CD4-positive, alpha-beta T cell (primary cell): ENCODE results near the gene SERGEF. TPM values are rescaled to one million over a fixed set of nuclear protein-coding genes. Genes with fewer than 3 reads are reported as not detected.

ENCODE experiments used
- ATAC-seq: fragments of 200-7000 bp; cut with Tn5 transposase; one replicate; pipeline ENCODE4 v1.10.0; 2022; ENCODE audit warnings: mild to moderate bottlenecking; ENCODE audit not compliant: poor library complexity
- CTCF ChIA-PET: fragments of 350-600 bp; sonication (Branson Sonifier 250); formaldehyde crosslinking; loops from one replicate; lab custom pipeline; 2021; ENCODE audit warnings: antibody characterized with exemption, inconsistent platforms; lab: Charles Lee
- POLR2A ChIA-PET: fragments of 350-600 bp; sonication (Branson Sonifier 250); formaldehyde crosslinking; loops from one replicate; lab custom pipeline; 2021; ENCODE audit warnings: antibody characterized with exemption, inconsistent platforms; lab: Charles Lee
- DNase-seq, 14 experiments: peaks; one replicate each; pipeline ENCODE4 v3.0.0-alpha.2; 2013 to 2020; ENCODE audit warnings: mixed read lengths in 2 of 14
- H3K27ac ChIP-seq, 2 donors: one replicate each; pipeline versions ENCODE4 v1.5.1 to v1.7.0; 2013; ENCODE audit warnings: low read length in 2 of 2, low read depth in 1 of 2, mild to moderate bottlenecking in 1 of 2
- H3K27me3 ChIP-seq, 2 experiments: 1 replicate in 1 of 2; 2 replicates in 1 of 2; pipeline versions ENCODE4 v1.6.1 to v1.7.0; 2013; ENCODE audit warnings: low read length in 2 of 2, control low read depth in 1 of 2, mild to moderate bottlenecking in 1 of 2, moderate library complexity in 1 of 2; ENCODE audit not compliant: insufficient read depth in 2 of 2, control insufficient read depth in 1 of 2
- H3K36me3 ChIP-seq: one replicate; pipeline ENCODE4 v1.6.1; 2013; ENCODE audit warnings: low read length, control low read depth; ENCODE audit not compliant: insufficient read depth
- H3K4me1 ChIP-seq: one replicate; pipeline ENCODE4 v1.6.1; 2013; ENCODE audit warnings: low read length, control low read depth; ENCODE audit not compliant: insufficient read depth
- H3K4me3 ChIP-seq: one replicate; pipeline ENCODE4 v1.5.1; 2013; ENCODE audit warnings: mild to moderate bottlenecking, low read length, moderate library complexity
- H3K9me3 ChIP-seq, 2 experiments: 1 replicate in 1 of 2; 2 replicates in 1 of 2; pipeline versions ENCODE4 v1.6.1 to v1.7.0; 2013; ENCODE audit warnings: low read length in 2 of 2, mild to moderate bottlenecking in 2 of 2, control low read depth in 1 of 2, moderate library complexity in 1 of 2; ENCODE audit not compliant: control insufficient read depth in 1 of 2, insufficient read depth in 1 of 2
- H3K27ac Mint-ChIP-seq: one replicate; pipeline ENCODE4 v1.8.0; 2020; ENCODE audit warnings: mixed read lengths
- H3K27me3 Mint-ChIP-seq: one replicate; pipeline ENCODE4 v1.8.0; 2021; ENCODE audit warnings: mixed read lengths
- H3K36me3 Mint-ChIP-seq: one replicate; pipeline ENCODE4 v1.8.0; 2021; ENCODE audit warnings: low read depth, mixed read lengths
- H3K4me1 Mint-ChIP-seq: one replicate; pipeline ENCODE4 v1.8.0; 2021; ENCODE audit warnings: low read depth, mixed read lengths
- H3K4me3 Mint-ChIP-seq: one replicate; pipeline ENCODE4 v1.8.0; 2020; ENCODE audit warnings: mild to moderate bottlenecking, mixed read lengths
- H3K9me3 Mint-ChIP-seq: one replicate; pipeline ENCODE4 v1.8.0; 2020; ENCODE audit warnings: mixed read lengths
- intact Hi-C, 2 experiments: fragments of 100-400 bp; cut with DNase I in 1 of 2; cut with micrococcal nuclease in 1 of 2; formaldehyde crosslinking; loops; one replicate each; pipeline versions ENCODE4 v1.15.1 to v1.9.0; 2023 to 2025; cut with DNase I, micrococcal nuclease
- total RNA-seq, 174 experiments: library from RNA in 2 of 174; stranded (reverse) in 2 of 174; gene quantifications; one replicate each; pipeline ENCODE4 v1.2.3 and lab custom pipeline; 2021 to 2026
- TF ChIP-seq, protein P1 (sequence below): fragments of 200-600 bp; IDR thresholded peaks from one replicate; pipeline ENCODE4 v1.8.0; 2022; ENCODE audit warnings: antibody characterized with exemption, mild to moderate bottlenecking

The SERGEF gene
- total RNA-seq, 2 experiments from 2014 or later, result 35.2 to 37.1 TPM

DNA sequence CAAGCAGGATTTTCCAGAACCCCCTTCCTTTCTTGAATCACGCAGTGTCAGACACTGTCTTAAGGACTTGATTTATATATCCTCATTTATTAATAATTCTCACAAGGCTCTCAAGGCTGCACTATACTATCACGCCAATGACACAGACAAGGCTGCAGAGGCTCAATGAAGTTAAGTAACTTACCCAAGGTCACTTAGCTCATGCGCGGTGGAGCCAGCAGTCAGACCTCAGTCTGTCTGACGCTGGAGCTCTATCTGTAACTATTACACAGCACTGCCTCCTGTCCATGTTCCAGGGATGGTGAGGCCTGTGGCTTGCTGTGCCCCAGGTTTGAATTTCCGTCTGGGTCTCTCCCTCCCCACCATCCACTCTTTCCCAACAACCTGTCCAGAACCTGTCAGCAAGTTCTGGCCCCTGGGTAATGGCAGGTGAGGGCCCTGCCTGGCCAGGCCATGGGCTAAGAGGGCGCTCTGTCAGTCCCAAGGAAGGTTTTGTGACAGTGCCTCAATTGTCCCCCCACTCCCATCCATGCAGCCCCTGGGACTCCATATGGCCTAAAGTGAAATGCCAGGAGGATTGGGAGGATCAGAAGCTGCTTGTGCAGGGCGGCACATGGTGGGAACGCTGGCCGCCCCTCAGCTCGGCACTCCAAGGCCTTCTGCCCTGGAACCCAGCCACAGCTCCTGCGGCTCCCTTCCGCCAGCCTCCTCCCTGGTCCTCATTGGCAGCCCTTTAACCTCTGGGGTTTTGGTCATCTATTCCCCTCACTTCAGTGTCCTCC is 269.6 kb downstream of the SERGEF start:
- peaks cover 0 to 15% of the 10 kb centered on the region in 2 experiments for H3K9me3 ChIP-seq
- H3K27me3 ChIP-seq, result peaks cover 14 to 15% of the 10 kb centered on the region in 2 experiments
- intact Hi-C loops, result no loop called here
- Mint-ChIP-seq H3K27ac (no peak overlapping the region), H3K9me3 (no peaks in the 10 kb centered on the region), H3K36me3 (no peaks in the 10 kb centered on the region), H3K27me3 (peaks cover 43% of the 10 kb centered on the region), H3K4me1 (no peaks in the 10 kb centered on the region), H3K4me3 (no peak overlapping the region)
- no peak overlapping the region for H3K4me3 ChIP-seq
- no peak for ATAC-seq
- DNase-seq, result no peak
- ChIA-PET POLR2A (no interaction called here), CTCF (no interaction called here)
- H3K27ac ChIP-seq, result no peak overlapping the region
- H3K4me1 ChIP-seq, result no peaks in the 10 kb centered on the region
- TF ChIP-seq, protein P1, sequence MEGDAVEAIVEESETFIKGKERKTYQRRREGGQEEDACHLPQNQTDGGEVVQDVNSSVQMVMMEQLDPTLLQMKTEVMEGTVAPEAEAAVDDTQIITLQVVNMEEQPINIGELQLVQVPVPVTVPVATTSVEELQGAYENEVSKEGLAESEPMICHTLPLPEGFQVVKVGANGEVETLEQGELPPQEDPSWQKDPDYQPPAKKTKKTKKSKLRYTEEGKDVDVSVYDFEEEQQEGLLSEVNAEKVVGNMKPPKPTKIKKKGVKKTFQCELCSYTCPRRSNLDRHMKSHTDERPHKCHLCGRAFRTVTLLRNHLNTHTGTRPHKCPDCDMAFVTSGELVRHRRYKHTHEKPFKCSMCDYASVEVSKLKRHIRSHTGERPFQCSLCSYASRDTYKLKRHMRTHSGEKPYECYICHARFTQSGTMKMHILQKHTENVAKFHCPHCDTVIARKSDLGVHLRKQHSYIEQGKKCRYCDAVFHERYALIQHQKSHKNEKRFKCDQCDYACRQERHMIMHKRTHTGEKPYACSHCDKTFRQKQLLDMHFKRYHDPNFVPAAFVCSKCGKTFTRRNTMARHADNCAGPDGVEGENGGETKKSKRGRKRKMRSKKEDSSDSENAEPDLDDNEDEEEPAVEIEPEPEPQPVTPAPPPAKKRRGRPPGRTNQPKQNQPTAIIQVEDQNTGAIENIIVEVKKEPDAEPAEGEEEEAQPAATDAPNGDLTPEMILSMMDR, result no peak
- H3K36me3 ChIP-seq, result no peaks in the 10 kb centered on the region

- intact Hi-C loops, result no loop called here
- no peak for ATAC-seq
- H3K27me3 Mint-ChIP-seq, result peaks cover 47% of the 10 kb centered on the region
- H3K9me3 ChIP-seq, result peaks cover 0 to 21% of the 10 kb centered on the region in 2 experiments
- no peak overlapping the region for H3K4me3 Mint-ChIP-seq
- peaks cover 22 to 26% of the 10 kb centered on the region in 2 experiments for H3K27me3 ChIP-seq
- ChIA-PET POLR2A (no interaction called here), CTCF (no interaction called here)
- H3K4me1 ChIP-seq, result no peaks in the 10 kb centered on the region
- no peak overlapping the region for H3K27ac Mint-ChIP-seq
- DNase-seq, result no peak
- TF ChIP-seq, protein P1, result no peak
- H3K36me3 Mint-ChIP-seq, result no peaks in the 10 kb centered on the region
- H3K4me3 ChIP-seq, result no peak overlapping the region
- no peaks in the 10 kb centered on the region for H3K36me3 ChIP-seq
- no peaks in the 10 kb centered on the region for H3K4me1 Mint-ChIP-seq
- no peaks in the 10 kb centered on the region for H3K9me3 Mint-ChIP-seq
- no peak overlapping the region for H3K27ac ChIP-seq
Observed at GRCh38 chr11:17742019-17742418, 270.8 kb downstream of the SERGEF start.

DNA sequence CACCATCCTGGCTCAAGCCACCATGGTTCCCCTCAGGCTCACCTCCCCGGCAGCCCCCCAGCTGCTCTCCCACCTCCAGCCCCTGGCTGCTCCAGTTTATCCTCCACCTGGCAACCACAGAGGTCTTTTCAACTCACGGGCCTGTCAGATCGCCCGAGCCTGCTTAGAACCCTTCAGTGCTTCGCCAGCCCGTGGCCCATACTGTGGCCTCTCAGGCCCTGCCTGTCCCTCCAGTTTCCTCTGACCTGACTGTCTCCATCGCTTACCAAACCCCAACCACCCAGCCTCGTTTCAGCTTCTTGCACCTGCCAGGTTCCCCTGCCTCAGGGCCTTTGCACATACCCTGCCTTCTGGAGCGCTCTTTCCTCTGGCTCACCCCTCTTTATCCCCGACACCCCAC is 271.4 kb downstream of the SERGEF start:
- Mint-ChIP-seq H3K36me3 (no peaks in the 10 kb centered on the region), H3K4me1 (peaks cover 4% of the 10 kb centered on the region), H3K27me3 (peaks cover 52% of the 10 kb centered on the region), H3K9me3 (no peaks in the 10 kb centered on the region), H3K4me3 (no peak overlapping the region), H3K27ac (no peak overlapping the region)
- DNase-seq (no peak), ATAC-seq (no peak)
- TF ChIP-seq, protein P1, result no peak
- Histone ChIP-seq H3K4me3 (no peak overlapping the region), H3K4me1 (no peaks in the 10 kb centered on the region), H3K27me3 (peaks cover 24 to 32% of the 10 kb centered on the region in 2 experiments), H3K36me3 (no peaks in the 10 kb centered on the region), H3K9me3 (peaks cover 0 to 22% of the 10 kb centered on the region in 2 experiments), H3K27ac (no peak overlapping the region)
- CTCF ChIA-PET, result no interaction called here
- intact Hi-C loops, result no loop called here
- POLR2A ChIA-PET, result no interaction called here
